OCI-LY7 (cell line): ENCODE data around the gene CHRNA5.

Experiments
- EZH2phosphoT487 ChIP-seq: fragments of 200-600 bp; sonication (generic); IDR thresholded peaks from 2 replicates; pipeline ENCODE4 v1.6.1; 2018; ENCODE audit warnings: low read depth, borderline replicate concordance, mild to moderate bottlenecking, mixed run types, antibody characterized with exemption, low read length, moderate library complexity, mixed read lengths
- TF ChIP-seq, protein P1 (sequence below): fragments of 200-600 bp; sonication (generic); conservative IDR thresholded peaks from 2 replicates; pipeline ENCODE4 v1.5.1; 2014; ENCODE audit warnings: mild to moderate bottlenecking, antibody characterized with exemption, low read length, moderate library complexity, mixed read lengths

- TF ChIP-seq, protein P1, sequence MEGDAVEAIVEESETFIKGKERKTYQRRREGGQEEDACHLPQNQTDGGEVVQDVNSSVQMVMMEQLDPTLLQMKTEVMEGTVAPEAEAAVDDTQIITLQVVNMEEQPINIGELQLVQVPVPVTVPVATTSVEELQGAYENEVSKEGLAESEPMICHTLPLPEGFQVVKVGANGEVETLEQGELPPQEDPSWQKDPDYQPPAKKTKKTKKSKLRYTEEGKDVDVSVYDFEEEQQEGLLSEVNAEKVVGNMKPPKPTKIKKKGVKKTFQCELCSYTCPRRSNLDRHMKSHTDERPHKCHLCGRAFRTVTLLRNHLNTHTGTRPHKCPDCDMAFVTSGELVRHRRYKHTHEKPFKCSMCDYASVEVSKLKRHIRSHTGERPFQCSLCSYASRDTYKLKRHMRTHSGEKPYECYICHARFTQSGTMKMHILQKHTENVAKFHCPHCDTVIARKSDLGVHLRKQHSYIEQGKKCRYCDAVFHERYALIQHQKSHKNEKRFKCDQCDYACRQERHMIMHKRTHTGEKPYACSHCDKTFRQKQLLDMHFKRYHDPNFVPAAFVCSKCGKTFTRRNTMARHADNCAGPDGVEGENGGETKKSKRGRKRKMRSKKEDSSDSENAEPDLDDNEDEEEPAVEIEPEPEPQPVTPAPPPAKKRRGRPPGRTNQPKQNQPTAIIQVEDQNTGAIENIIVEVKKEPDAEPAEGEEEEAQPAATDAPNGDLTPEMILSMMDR: no peak
- TF ChIP-seq EZH2phosphoT487: no peak
Observed at GRCh38 chr15:78621810-78622402, 56.6 kb downstream of the CHRNA5 start.
